Astrocyte of the hippocampus (primary cell): ENCODE data around the gene CASP5.
"Not testable (repeated sequence)": the region's sequence is repeated elsewhere in the genome, so short reads cannot be mapped to it uniquely, and the experiment has no call there.

Experiments
- DNase-seq: peaks from one replicate; pipeline ENCODE4 v3.0.0; 2011; ENCODE audit warnings: low read depth, low spot score

Gene CASP5

GRCh38 chr11:105023003-105023402, at the start of gene CASP5:
TSS of gene CASP5 (minus strand) at chr11:105023168. CDS start at chr11:105023136, 32 bp downstream.
- DNase-seq: no peak

GRCh38 chr11:105072080-105072479, 49.1 kb upstream of the CASP5 start:
- not testable (repeated sequence) for DNase-seq

GRCh38 chr11:105071089-105071732, 48.2 kb upstream of the CASP5 start:
- DNase-seq: no peak

- no peak for DNase-seq
Measured at GRCh38 chr11:105070306-105070705, 47.3 kb upstream of the CASP5 start.

GRCh38 chr11:105069749-105070148, 46.8 kb upstream of the CASP5 start:
- DNase-seq: not testable (repeated sequence)

GRCh38 chr11:105063245-105063941, 40.4 kb upstream of the CASP5 start:
- not testable (repeated sequence) for DNase-seq

GRCh38 chr11:105057432-105057831, 34.5 kb upstream of the CASP5 start:
- DNase-seq: no peak

- DNase-seq: no peak
Measured at GRCh38 chr11:105056446-105056845, 33.5 kb upstream of the CASP5 start.

GRCh38 chr11:105054723-105055493, 31.9 kb upstream of the CASP5 start:
- DNase-seq: no peak

- DNase-seq: no peak
Measured at GRCh38 chr11:105052487-105052886, 29.5 kb upstream of the CASP5 start.

GRCh38 chr11:105051559-105051958, 28.6 kb upstream of the CASP5 start:
- DNase-seq: peak; percentile 2

- DNase-seq: no peak
Measured at GRCh38 chr11:105049481-105049880, 26.5 kb upstream of the CASP5 start.

GRCh38 chr11:105046898-105047579, 24.1 kb upstream of the CASP5 start:
- DNase-seq: peak; percentile 97

- no peak for DNase-seq
Measured at GRCh38 chr11:105045676-105046296, 22.8 kb upstream of the CASP5 start.

- DNase-seq: peak; percentile 46
Measured at GRCh38 chr11:105044557-105045524, 21.9 kb upstream of the CASP5 start, which contains the start of gene CARD16. TSS of gene CARD16 (minus strand) at chr11:105045335. CDS start at chr11:105045297, 38 bp downstream.

GRCh38 chr11:105042178-105042577, 19.2 kb upstream of the CASP5 start:
- no peak for DNase-seq

- no peak for DNase-seq
Measured at GRCh38 chr11:105040703-105041102, 17.7 kb upstream of the CASP5 start.

- peak; percentile 79 for DNase-seq
Measured at GRCh38 chr11:105034813-105035620, 12.0 kb upstream of the CASP5 start, which contains the start of gene CASP1. TSS of gene CASP1 (minus strand) at chr11:105035144. CDS start at chr11:105035113, 31 bp downstream.

GRCh38 chr11:105034388-105034787, 11.4 kb upstream of the CASP5 start:
- DNase-seq: not testable (repeated sequence)
